OCI-LY7 (cell line): ENCODE data around the gene NAT8. TPM values are rescaled to one million over a fixed set of nuclear protein-coding genes. Genes with fewer than 3 reads are reported as not detected.
A peak's percentile ranks its signal among the peaks of the same experiment; 100 is the strongest.
"Not testable (repeated sequence)": the region's sequence is repeated elsewhere in the genome, so short reads cannot be mapped to it uniquely, and the experiment has no call there.

Experiments
- BruUV-seq: library from RNA; stranded (reverse); fragments of 400-500 nt; replicated peaks from 2 replicates; lab custom pipeline; 2021; lab: Mats Ljungman, UMichigan
- CTCF ChIA-PET: fragments of 300-600 bp; sonication (Branson Sonifier 250); formaldehyde crosslinking; loops from one replicate; lab custom pipeline; 2022; ENCODE audit warnings: antibody characterized with exemption; ENCODE audit not compliant: unreplicated experiment; lab: Charles Lee
- POLR2A ChIA-PET: fragments of 300-600 bp; sonication (Branson Sonifier 250); formaldehyde crosslinking; loops from one replicate; lab custom pipeline; 2022; ENCODE audit warnings: antibody characterized with exemption; lab: Charles Lee
- DNase-seq: peaks from one replicate; pipeline ENCODE4 v3.0.0-alpha.2; 2015; ENCODE audit warnings: low spot score
- H2AFZ ChIP-seq: fragments of 200-600 bp; sonication (generic), shearing (Covaris generic); 2 replicates; pipeline ENCODE4 v1.6.1; 2014; ENCODE audit warnings: mild to moderate bottlenecking, antibody characterized with exemption, low read length, moderate library complexity
- H3K27ac ChIP-seq: fragments of 200-600 bp; sonication (generic); 2 replicates; pipeline ENCODE4 v1.5.1; 2014; ENCODE audit warnings: mixed run types, low read depth, mild to moderate bottlenecking, moderate library complexity, low read length, inconsistent platforms; ENCODE audit not compliant: poor library complexity, severe bottlenecking
- H3K36me3 ChIP-seq: fragments of 200-600 bp; sonication (generic); 2 replicates; pipeline ENCODE4 v1.6.1; 2014; ENCODE audit warnings: mild to moderate bottlenecking, antibody characterized with exemption, low read length, moderate library complexity, mixed read lengths; ENCODE audit not compliant: insufficient read depth
- H3K4me1 ChIP-seq: fragments of 200-600 bp; sonication (generic); 2 replicates; pipeline ENCODE4 v1.5.1; 2014; ENCODE audit warnings: mild to moderate bottlenecking, low read length; ENCODE audit not compliant: insufficient read depth, poor library complexity, severe bottlenecking
- H3K4me2 ChIP-seq: fragments of 200-600 bp; sonication (generic); 2 replicates; pipeline ENCODE4 v1.6.1; 2014; ENCODE audit warnings: mild to moderate bottlenecking, low read length
- H3K4me3 ChIP-seq: fragments of 200-600 bp; sonication (generic); 2 replicates; pipeline ENCODE4 v1.5.1; 2014; ENCODE audit warnings: mild to moderate bottlenecking, low read depth, low read length; ENCODE audit not compliant: poor library complexity, severe bottlenecking
- H3K79me2 ChIP-seq: fragments of 200-600 bp; sonication (generic); 2 replicates; pipeline ENCODE4 v1.6.1; 2016; ENCODE audit warnings: low read depth, mild to moderate bottlenecking, low read length, moderate library complexity, mixed read lengths; ENCODE audit not compliant: insufficient read depth
- H3K9me2 ChIP-seq: fragments of 200-600 bp; sonication (generic); 2 replicates; pipeline ENCODE4 v1.6.1; 2016; ENCODE audit warnings: mild to moderate bottlenecking, low read length, mixed read lengths; ENCODE audit not compliant: insufficient read depth
- H3K9me3 ChIP-seq: fragments of 200-600 bp; sonication (generic); 2 replicates; pipeline ENCODE4 v1.6.1; 2014; ENCODE audit warnings: mild to moderate bottlenecking, mixed run types, low read length, mixed read lengths
- H4K20me1 ChIP-seq: fragments of 200-600 bp; sonication (generic); 2 replicates; pipeline ENCODE4 v1.6.1; 2014; ENCODE audit warnings: mild to moderate bottlenecking, antibody characterized with exemption, low read length, moderate library complexity, mixed read lengths; ENCODE audit not compliant: insufficient read depth
- CTCF ChIP-seq: fragments of 200-600 bp; sonication (generic); conservative IDR thresholded peaks from 2 replicates; pipeline ENCODE4 v1.5.1; 2014; ENCODE audit warnings: mild to moderate bottlenecking, antibody characterized with exemption, low read length, moderate library complexity, mixed read lengths
- EZH2phosphoT487 ChIP-seq: fragments of 200-600 bp; sonication (generic); IDR thresholded peaks from 2 replicates; pipeline ENCODE4 v1.6.1; 2018; ENCODE audit warnings: low read depth, borderline replicate concordance, mild to moderate bottlenecking, mixed run types, antibody characterized with exemption, low read length, moderate library complexity, mixed read lengths
- intact Hi-C: fragments of 100-400 bp; cut with micrococcal nuclease; formaldehyde crosslinking; loops from one replicate; pipeline ENCODE4 v1.10.0; 2022; ENCODE audit not compliant: unreplicated experiment
- total RNA-seq, 2 experiments: library from RNA; depleted of rRNA in 1 of 2; stranded (reverse); fragments of >200 nt in 1 of 2; shearing (Covaris generic) in 1 of 2; gene quantifications; 2 replicates each; pipeline ENCODE4 v1.2.3, GENCODE V29; 2014 to 2022

NAT8 gene
- total RNA-seq, 2 experiments from 2014 or later = not detected

GRCh38 chr2:73638429-73638828 lies 3.8 kb downstream of the NAT8 start:
- no peaks in the 10 kb centered on the region for H4K20me1 ChIP-seq
- POLR2A ChIA-PET = interaction anchor here (1.0 kb wide), 1 partner anchor 322 kb away, joined by 4 read pairs; no protein-coding TSS in a partner anchor
- no peak for DNase-seq
- H3K27ac ChIP-seq = no peak overlapping the region
- no peaks in the 10 kb centered on the region for H3K9me2 ChIP-seq
- no peaks in the 10 kb centered on the region for H3K36me3 ChIP-seq
- no peak overlapping the region for H2AFZ ChIP-seq
- TF ChIP-seq EZH2phosphoT487 = no peak
- BruUV-seq = no TSS peak
- CTCF ChIA-PET = no interaction called here
- intact Hi-C loops = no loop called here
- H3K4me2 ChIP-seq = no peak overlapping the region
- H3K9me3 ChIP-seq = no peaks in the 10 kb centered on the region; the same call in 1 of the 2 replicates
- H3K79me2 ChIP-seq = no peaks in the 10 kb centered on the region
- no peak overlapping the region for H3K4me3 ChIP-seq
- no peaks in the 10 kb centered on the region for H3K4me1 ChIP-seq

DNA sequence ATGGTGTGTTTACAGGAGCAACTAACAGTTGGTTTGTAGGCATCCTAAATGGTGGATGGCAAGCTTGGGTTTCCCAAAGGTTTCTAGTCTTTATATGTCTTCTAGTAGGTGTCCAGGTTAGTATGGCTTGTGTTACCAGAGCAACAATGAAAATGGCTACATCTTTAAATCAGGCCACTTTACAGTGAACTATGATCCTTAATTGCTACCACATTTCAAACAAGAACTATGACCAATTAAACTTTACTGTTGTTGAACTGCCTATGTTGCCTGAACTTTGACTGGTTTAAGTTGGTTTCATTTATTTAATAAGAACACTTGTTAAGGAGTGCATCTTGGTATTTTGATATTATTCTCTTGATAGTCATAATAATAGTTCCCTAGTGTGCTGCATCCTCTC lies 5.2 kb downstream of the NAT8 start:
- H3K27ac ChIP-seq, H3K4me1 ChIP-seq, H4K20me1 ChIP-seq, DNase-seq, H2AFZ ChIP-seq, H3K9me2 ChIP-seq, H3K79me2 ChIP-seq, POLR2A ChIA-PET, BruUV-seq, H3K9me3 ChIP-seq, intact Hi-C loops, H3K4me3 ChIP-seq, H3K36me3 ChIP-seq, H3K4me2 ChIP-seq, CTCF ChIA-PET: not testable (repeated sequence)

DNA sequence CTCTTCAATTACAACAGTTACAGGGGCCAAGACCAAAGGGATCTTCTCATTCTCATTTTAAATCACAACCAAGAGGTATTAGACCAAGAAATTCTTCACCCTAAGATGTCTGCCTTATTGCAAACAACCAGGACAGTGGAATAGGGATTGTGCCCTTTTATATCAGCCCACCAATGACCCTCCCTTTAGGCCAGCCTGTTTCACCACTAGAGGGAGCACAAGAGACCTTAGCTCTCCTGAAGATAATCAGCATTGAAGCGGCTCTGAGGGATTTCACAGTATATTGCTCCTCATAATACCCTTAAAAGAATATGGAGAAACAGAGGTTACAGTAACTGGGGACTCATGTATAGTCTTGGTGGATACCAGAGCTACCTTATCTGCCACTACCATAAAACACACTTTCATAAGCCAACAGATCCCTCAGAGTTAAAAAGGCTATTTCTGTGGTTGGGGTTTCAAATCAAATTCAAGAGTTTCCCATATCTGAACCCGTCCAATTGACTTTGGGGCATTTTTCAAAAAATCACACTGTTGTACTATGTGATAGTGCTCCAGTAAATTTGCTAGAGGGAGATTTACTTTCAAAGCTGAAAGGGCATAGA lies 11.5 kb downstream of the NAT8 start:
- H3K4me1 ChIP-seq, H4K20me1 ChIP-seq, BruUV-seq, H3K9me2 ChIP-seq, H3K4me3 ChIP-seq, H3K79me2 ChIP-seq, H3K27ac ChIP-seq, H2AFZ ChIP-seq, CTCF ChIA-PET, H3K36me3 ChIP-seq, H3K9me3 ChIP-seq, intact Hi-C loops, H3K4me2 ChIP-seq: not testable (repeated sequence)
- DNase-seq = peak; percentile 16
- peak; percentile 78 for TF ChIP-seq CTCF
- POLR2A ChIA-PET = interaction anchor here (0.6 kb wide), 1 partner anchor 217 kb away, joined by 3 read pairs; no protein-coding TSS in a partner anchor

DNA sequence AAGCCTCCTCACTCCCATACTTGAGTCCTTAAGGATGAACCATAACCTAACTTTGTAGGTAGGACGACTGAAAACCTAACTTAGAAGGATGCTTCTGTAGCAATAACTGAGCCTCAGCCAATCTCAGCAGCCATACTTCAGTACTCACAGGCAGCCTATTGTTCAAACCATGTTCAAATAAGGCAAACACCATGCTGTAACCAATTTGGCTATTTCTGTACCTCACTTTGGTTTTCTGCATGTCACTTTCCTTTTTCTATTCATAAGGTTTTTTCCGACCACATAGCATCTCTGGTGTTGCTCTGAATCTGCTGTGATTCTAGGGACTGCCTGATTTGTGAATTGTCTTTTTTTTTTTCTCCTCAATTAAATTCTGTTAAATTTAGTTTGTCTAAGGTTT lies 13.7 kb downstream of the NAT8 start:
- DNase-seq, BruUV-seq, H3K9me3 ChIP-seq, H3K9me2 ChIP-seq, H3K4me3 ChIP-seq, H3K27ac ChIP-seq, H3K4me2 ChIP-seq, H3K36me3 ChIP-seq, CTCF ChIA-PET, H2AFZ ChIP-seq, H4K20me1 ChIP-seq, intact Hi-C loops, H3K79me2 ChIP-seq, H3K4me1 ChIP-seq: not testable (repeated sequence)
- POLR2A ChIA-PET = interaction anchor here (0.7 kb wide), 1 partner anchor 167 kb away, joined by 8 read pairs; no protein-coding TSS in a partner anchor

DNA sequence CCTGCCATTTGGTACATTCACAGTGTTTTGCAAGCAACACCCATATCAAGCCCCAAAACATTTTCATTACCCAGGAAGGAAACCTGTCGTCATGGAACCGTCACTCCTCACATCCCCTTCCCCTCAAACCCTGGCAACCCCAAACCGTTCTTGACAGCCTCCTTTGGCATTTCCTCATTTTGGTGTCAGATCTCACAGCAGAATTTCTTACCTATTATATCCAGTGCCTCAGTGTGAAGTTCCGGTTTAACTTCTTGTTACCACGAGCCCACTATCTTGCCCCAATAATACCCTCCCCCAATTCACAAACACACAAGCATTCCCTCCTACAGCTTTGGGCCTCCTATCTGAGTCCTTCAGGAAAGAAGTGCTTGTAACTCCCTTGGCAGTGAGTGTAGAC lies 16.0 kb downstream of the NAT8 start:
- H3K4me2 ChIP-seq, CTCF ChIA-PET, H3K4me1 ChIP-seq, H4K20me1 ChIP-seq, H2AFZ ChIP-seq, H3K9me2 ChIP-seq, H3K36me3 ChIP-seq, H3K4me3 ChIP-seq, POLR2A ChIA-PET, H3K9me3 ChIP-seq, BruUV-seq, H3K79me2 ChIP-seq, H3K27ac ChIP-seq, DNase-seq, intact Hi-C loops: not testable (repeated sequence)

DNA sequence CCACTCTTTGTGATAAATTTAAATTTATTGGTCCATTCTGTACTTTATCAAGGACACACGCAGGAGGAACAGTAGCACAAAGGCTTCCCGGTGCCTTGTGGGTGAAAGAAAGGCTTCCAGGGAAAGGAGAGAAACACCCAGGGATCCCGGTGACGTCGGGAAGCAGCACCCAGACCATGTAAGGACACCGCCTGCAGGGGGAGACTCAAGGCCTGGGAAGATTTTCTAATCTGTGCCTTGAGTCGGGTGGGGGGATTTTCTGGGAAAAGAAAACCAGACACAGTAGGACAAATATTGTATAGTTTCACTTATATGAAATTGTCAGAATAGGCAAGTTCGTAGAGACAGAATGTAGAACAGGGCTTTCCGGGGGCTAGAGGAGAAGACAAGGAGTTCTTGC lies 17.6 kb downstream of the NAT8 start:
- H3K4me1 ChIP-seq, H4K20me1 ChIP-seq, H3K4me2 ChIP-seq, H3K36me3 ChIP-seq, intact Hi-C loops, BruUV-seq, POLR2A ChIA-PET, H3K79me2 ChIP-seq, H3K27ac ChIP-seq, H3K9me3 ChIP-seq, H3K9me2 ChIP-seq, H2AFZ ChIP-seq, DNase-seq, CTCF ChIA-PET, H3K4me3 ChIP-seq: not testable (repeated sequence)
